ENCODE data around the gene TRAF2.

The TRAF2 gene

DNA sequence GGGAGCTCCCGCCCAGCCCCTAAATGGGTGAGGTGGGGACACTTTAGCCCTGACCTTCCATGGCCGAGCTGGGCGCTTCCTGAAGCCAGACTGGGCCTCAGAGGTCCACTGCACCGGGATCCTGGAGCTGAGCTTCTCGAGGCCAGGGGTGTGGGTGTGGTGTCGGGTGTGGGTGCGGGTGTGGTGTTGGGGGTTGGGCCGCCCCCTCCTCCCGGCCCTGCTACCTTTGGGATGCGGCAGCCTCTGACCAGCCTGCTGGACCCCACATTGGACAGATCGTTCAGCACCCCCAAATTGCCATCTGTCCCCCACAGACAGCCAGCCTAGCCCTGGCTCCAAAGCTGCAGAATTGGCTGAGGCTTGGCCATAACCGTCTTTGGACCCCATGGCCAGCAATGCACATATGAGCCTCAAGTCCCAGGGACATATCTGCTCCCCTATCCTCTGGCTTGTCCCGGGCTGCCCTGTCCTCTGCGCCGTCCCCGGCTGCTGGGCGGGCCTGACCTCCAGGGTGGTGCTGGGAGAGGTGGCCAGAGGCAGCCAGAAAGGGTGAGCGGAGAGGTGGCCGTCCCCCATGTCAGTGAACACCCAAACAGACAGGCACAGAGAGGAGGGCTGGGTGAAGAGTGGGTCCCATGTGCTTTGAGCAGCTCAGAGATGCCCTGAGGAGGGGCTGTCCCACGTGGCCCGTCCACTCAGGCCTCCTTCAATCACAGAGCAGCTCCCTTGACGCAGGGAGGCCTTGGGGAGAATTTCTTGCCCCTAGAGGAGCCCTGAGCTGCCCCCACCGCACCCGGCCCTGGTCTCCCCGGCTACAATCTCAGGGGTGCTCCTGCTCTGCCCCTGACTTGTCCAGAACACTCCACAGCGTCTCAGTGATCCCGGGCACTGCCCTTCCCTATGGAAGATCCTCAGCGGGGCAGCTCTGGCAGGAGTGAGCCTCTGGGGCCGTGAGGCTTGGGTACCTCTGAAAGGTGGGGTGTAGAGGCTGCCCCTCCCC, 87.6 kb downstream of the TRAF2 start:
- no peak for DNase-seq (ENCODE audit: low read depth in 2 of 2, low spot score in 1 of 2)

DNA sequence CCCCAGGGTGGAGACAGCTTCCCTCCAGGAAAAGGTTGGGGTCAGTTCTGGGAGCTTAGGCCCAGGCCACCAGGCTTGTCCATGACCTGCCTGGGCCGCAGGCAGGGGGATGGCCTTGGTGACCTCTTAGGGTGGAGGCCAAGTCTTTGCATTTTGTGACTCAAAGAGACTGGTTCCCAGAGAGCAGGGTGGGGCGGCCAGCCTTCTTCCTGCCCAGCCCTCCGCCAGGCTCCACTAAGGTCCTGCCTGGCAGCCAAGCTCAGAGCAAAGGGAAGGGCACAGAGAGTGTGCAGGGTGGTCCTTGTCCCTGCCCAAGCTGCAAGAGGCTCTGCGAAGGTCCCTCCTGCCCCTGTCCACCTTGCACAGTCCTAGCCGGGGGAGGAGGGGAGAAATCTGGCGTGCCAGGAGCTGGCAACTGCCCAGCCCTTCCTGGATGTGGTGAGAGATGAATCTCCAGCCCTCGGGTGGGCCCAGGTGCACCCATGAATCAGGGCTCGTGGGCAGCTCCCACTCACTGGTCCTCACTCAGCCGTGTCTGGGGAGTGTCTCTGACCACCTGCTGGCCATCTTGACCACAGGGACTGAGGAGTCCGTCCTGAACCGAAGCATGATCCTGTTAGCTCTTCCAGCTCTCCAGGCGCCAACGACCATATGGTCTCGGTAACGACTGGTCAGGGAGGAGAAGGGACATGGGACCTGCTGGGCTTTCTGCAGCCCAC, 88.7 kb downstream of the TRAF2 start:
- no peak for DNase-seq (ENCODE audit: low read depth in 2 of 2, low spot score in 1 of 2)

DNA sequence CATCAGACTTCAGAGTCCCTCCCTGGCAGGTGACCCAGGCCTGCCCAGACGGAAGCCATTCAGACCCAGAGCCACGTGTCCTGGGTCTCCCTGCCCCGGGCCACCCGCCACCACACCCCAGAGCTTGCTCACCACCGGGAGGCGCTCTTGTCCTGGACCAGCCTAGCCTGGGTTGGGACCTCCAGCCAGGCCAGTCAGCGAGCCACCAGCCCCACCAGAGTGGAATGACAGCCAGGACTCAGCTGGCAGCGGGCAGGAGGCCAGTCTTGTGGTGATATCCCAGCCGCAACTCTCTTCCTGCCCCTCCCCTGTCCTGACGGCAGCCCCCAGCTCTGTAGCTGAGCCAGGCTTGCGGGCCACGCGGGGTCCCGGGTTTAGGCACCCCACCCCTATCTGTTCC, 89.3 kb downstream of the TRAF2 start:
- no peak for DNase-seq (ENCODE audit: low read depth in 2 of 2, low spot score in 1 of 2)
